ENCODE results near the gene ENO4. TPM values are rescaled to one million over a fixed set of nuclear protein-coding genes. Genes with fewer than 3 reads are reported as not detected.

The ENO4 gene, protein sequence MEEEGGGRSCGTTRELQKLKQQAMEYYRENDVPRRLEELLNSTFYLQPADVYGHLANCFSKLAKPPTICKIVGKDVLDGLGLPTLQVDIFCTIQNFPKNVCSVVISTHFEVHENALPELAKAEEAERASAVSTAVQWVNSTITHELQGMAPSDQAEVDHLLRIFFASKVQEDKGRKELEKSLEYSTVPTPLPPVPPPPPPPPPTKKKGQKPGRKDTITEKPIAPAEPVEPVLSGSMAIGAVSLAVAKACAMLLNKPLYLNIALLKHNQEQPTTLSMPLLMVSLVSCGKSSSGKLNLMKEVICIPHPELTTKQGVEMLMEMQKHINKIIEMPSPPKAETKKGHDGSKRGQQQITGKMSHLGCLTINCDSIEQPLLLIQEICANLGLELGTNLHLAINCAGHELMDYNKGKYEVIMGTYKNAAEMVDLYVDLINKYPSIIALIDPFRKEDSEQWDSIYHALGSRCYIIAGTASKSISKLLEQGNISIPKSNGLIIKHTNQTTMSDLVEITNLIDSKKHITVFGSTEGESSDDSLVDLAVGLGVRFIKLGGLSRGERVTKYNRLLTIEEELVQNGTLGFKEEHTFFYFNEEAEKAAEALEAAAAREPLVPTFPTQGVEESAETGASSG
- total RNA-seq: not detected

- no peaks in the 10 kb centered on the region for H3K36me3 Mint-ChIP-seq
- H3K9me3 Mint-ChIP-seq (ENCODE audit: low read depth): no peaks in the 10 kb centered on the region
- no peak within 1 kb of the TSS for H3K27ac Mint-ChIP-seq
- no peak for DNase-seq
- H3K27me3 Mint-ChIP-seq: peaks cover 42% of the 10 kb centered on the region
- CTCF ChIA-PET: interaction anchor here (0.8 kb wide), 1 partner anchor 325 kb away, joined by 4 read pairs; no protein-coding TSS in a partner anchor
- no peak within 1 kb of the TSS for H3K4me3 Mint-ChIP-seq
- no peak for ATAC-seq
- no peaks in the 10 kb centered on the region for H3K4me1 Mint-ChIP-seq
Observed at GRCh38 chr10:116849248-116850057, at the start of gene ENO4. TSS of gene ENO4 (plus strand) at chr10:116849499. CDS start at chr10:116849567, 68 bp downstream.

GRCh38 chr10:116800286-116800929 is 48.9 kb upstream of the ENO4 start:
- CTCF ChIA-PET: interaction anchor here (0.5 to 7.1 kb wide), 4 partner anchors 12 to 376 kb away, joined by 3 to 46 read pairs (median 5); no protein-coding TSS in a partner anchor
- Mint-ChIP-seq H3K27me3 (peaks cover 9% of the 10 kb centered on the region), H3K4me1 (peaks cover 2% of the 10 kb centered on the region), H3K9me3 (ENCODE audit: low read depth) (no peaks in the 10 kb centered on the region), H3K27ac (no peak overlapping the region), H3K4me3 (no peak overlapping the region), H3K36me3 (no peaks in the 10 kb centered on the region)
- DNase-seq (no peak), ATAC-seq (no peak)

GRCh38 chr10:116801658-116802057 is 47.6 kb upstream of the ENO4 start:
- Mint-ChIP-seq H3K27me3 (peaks cover 5% of the 10 kb centered on the region), H3K4me3 (no peak overlapping the region), H3K9me3 (ENCODE audit: low read depth) (no peaks in the 10 kb centered on the region), H3K36me3 (no peaks in the 10 kb centered on the region), H3K27ac (no peak overlapping the region), H3K4me1 (peaks cover 2% of the 10 kb centered on the region)
- DNase-seq: no peak
- ATAC-seq: no peak
- CTCF ChIA-PET: interaction anchor here (1.0 to 7.1 kb wide), 4 partner anchors 13 to 374 kb away, joined by 3 to 46 read pairs (median 5); no protein-coding TSS in a partner anchor

- ATAC-seq: no peak
- H3K27ac Mint-ChIP-seq: no peak overlapping the region
Observed at GRCh38 chr10:116802474-116802873, 46.8 kb upstream of the ENO4 start.

GRCh38 chr10:116802876-116803275 is 46.4 kb upstream of the ENO4 start:
- no peak for ATAC-seq
- CTCF ChIA-PET: interaction anchor here (7.1 kb wide), 1 partner anchor 14 kb away, joined by 46 read pairs; no protein-coding TSS in a partner anchor

More at GRCh38 chr10:116802474-116802873, 46.8 kb upstream of the ENO4 start:
- H3K27me3 Mint-ChIP-seq: peaks cover 2% of the 10 kb centered on the region
- no peak for DNase-seq
- no peak overlapping the region for H3K4me3 Mint-ChIP-seq
- CTCF ChIA-PET: interaction anchor here (1.7 to 7.1 kb wide), 2 partner anchors 14 to 374 kb away, joined by 4 to 46 read pairs; no protein-coding TSS in a partner anchor
- no peaks in the 10 kb centered on the region for H3K4me1 Mint-ChIP-seq
- no peaks in the 10 kb centered on the region for H3K9me3 Mint-ChIP-seq (ENCODE audit: low read depth)
- H3K36me3 Mint-ChIP-seq: no peaks in the 10 kb centered on the region

GRCh38 chr10:116803451-116804249 is 45.6 kb upstream of the ENO4 start:
- DNase-seq (no peak), ATAC-seq (no peak)
- H3K4me1 Mint-ChIP-seq: no peaks in the 10 kb centered on the region
- CTCF ChIA-PET: no interaction called here
- H3K36me3 Mint-ChIP-seq: no peaks in the 10 kb centered on the region
- no peak overlapping the region for H3K27ac Mint-ChIP-seq
- H3K4me3 Mint-ChIP-seq: no peak overlapping the region
- no peaks in the 10 kb centered on the region for H3K27me3 Mint-ChIP-seq
- H3K9me3 Mint-ChIP-seq (ENCODE audit: low read depth): no peaks in the 10 kb centered on the region

More at GRCh38 chr10:116802876-116803275, 46.4 kb upstream of the ENO4 start:
- Mint-ChIP-seq H3K27me3 (no peaks in the 10 kb centered on the region), H3K27ac (no peak overlapping the region), H3K4me3 (no peak overlapping the region), H3K36me3 (no peaks in the 10 kb centered on the region), H3K4me1 (no peaks in the 10 kb centered on the region), H3K9me3 (ENCODE audit: low read depth) (no peaks in the 10 kb centered on the region)
- no peak for DNase-seq

GRCh38 chr10:116808706-116809105 is 40.6 kb upstream of the ENO4 start:
- CTCF ChIA-PET: interaction anchor here (1.5 kb wide), 1 partner anchor 12 kb away, joined by 4 read pairs; no protein-coding TSS in a partner anchor
- Mint-ChIP-seq H3K9me3 (ENCODE audit: low read depth) (no peaks in the 10 kb centered on the region), H3K4me3 (no peak overlapping the region), H3K36me3 (no peaks in the 10 kb centered on the region), H3K27me3 (no peaks in the 10 kb centered on the region), H3K27ac (no peak overlapping the region), H3K4me1 (no peaks in the 10 kb centered on the region)
- DNase-seq: no peak
- ATAC-seq: no peak

DNA sequence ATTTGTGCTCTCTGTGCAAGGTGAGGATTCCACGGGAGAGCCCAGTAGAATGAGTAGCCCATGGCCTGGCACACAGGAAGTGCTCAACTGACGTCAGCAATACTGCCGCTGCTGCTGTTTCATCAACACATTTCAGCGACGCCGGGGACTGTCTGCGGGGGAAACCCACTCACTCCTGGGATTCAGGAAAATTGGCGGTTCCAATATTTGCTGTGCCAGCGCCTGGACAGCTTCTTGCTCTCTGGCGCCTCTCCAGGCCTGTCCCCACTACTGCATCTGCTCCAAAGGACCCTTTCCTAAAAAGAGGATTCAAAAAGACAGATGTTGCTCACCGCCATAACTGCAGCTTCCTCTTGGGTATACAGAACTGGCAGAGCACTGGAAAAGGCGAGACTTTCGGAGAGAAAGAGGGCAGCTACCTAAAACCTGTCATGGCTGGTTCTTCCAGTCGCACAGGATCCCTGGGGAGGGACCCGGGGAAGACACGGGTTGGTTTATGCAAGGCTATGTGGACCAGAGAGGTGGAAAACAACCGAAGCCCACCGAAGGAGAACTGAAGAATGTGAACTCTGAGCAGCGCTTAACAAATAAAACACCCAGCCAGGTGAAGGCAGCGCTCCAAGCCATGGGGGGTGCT is 39.7 kb upstream of the ENO4 start:
- DNase-seq: no peak
- no peak for ATAC-seq
- H3K4me3 Mint-ChIP-seq: no peak overlapping the region
- H3K27me3 Mint-ChIP-seq: no peaks in the 10 kb centered on the region
- H3K9me3 Mint-ChIP-seq (ENCODE audit: low read depth): no peaks in the 10 kb centered on the region
- H3K36me3 Mint-ChIP-seq: no peaks in the 10 kb centered on the region
- no peak overlapping the region for H3K27ac Mint-ChIP-seq
- CTCF ChIA-PET: no interaction called here
- H3K4me1 Mint-ChIP-seq: no peaks in the 10 kb centered on the region

- CTCF ChIA-PET: no interaction called here
- Mint-ChIP-seq H3K27ac (no peak overlapping the region), H3K4me1 (no peaks in the 10 kb centered on the region), H3K4me3 (no peak overlapping the region), H3K9me3 (ENCODE audit: low read depth) (no peaks in the 10 kb centered on the region), H3K27me3 (no peaks in the 10 kb centered on the region), H3K36me3 (no peaks in the 10 kb centered on the region)
- DNase-seq: no peak
- no peak for ATAC-seq
Observed at GRCh38 chr10:116810120-116810500, 39.2 kb upstream of the ENO4 start.

GRCh38 chr10:116810895-116811294 is 38.4 kb upstream of the ENO4 start:
- H3K27me3 Mint-ChIP-seq: no peaks in the 10 kb centered on the region
- H3K36me3 Mint-ChIP-seq: no peaks in the 10 kb centered on the region
- no peaks in the 10 kb centered on the region for H3K4me1 Mint-ChIP-seq
- H3K27ac Mint-ChIP-seq: no peak overlapping the region
- ATAC-seq (no peak), DNase-seq (no peak)
- CTCF ChIA-PET: no interaction called here
- no peak overlapping the region for H3K4me3 Mint-ChIP-seq
- H3K9me3 Mint-ChIP-seq (ENCODE audit: low read depth): no peaks in the 10 kb centered on the region

DNA sequence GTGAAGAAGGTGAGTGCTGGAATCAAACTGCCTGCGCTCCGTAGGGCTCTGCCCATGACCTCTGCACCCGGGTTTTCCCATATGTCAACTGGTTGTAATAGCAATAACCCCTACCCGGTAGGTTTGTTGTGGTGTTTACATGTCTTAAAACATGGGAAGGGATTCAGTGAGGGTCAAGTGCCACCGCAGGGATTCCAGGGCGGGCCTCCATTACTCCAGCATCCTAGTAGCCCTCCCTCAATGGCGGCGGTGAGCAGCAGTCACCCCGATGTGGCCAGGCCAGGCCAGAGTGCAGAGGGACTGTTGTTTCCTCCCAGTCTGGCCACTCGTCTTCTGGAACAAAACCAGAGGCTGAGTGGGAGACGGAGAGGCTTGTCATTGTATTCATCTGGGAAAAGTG is 37.6 kb upstream of the ENO4 start:
- CTCF ChIA-PET: no interaction called here
- Mint-ChIP-seq H3K4me3 (no peak overlapping the region), H3K27ac (no peak overlapping the region), H3K4me1 (no peaks in the 10 kb centered on the region), H3K36me3 (no peaks in the 10 kb centered on the region), H3K9me3 (ENCODE audit: low read depth) (no peaks in the 10 kb centered on the region), H3K27me3 (no peaks in the 10 kb centered on the region)
- DNase-seq (no peak), ATAC-seq (no peak)

All from activated CD8-positive, alpha-beta memory T cell treated with anti-CD3 and anti-CD28 coated beads, Interleukin-2, amount 10 ng/mL, durations not matched to agents 7 days and 5 days (primary cell).